Colon (tissue), 2 donors: ENCODE data around the gene GTF2F2.

Experiments used
- FAIRE-seq: peaks from 2 replicates; lab custom pipeline; 2012; peaks lifted over from hg19 to GRCh38; lab: Jason Lieb, UNC
- donor health status: control.
- donor health status: control.

The GTF2F2 gene, protein sequence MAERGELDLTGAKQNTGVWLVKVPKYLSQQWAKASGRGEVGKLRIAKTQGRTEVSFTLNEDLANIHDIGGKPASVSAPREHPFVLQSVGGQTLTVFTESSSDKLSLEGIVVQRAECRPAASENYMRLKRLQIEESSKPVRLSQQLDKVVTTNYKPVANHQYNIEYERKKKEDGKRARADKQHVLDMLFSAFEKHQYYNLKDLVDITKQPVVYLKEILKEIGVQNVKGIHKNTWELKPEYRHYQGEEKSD

DNA sequence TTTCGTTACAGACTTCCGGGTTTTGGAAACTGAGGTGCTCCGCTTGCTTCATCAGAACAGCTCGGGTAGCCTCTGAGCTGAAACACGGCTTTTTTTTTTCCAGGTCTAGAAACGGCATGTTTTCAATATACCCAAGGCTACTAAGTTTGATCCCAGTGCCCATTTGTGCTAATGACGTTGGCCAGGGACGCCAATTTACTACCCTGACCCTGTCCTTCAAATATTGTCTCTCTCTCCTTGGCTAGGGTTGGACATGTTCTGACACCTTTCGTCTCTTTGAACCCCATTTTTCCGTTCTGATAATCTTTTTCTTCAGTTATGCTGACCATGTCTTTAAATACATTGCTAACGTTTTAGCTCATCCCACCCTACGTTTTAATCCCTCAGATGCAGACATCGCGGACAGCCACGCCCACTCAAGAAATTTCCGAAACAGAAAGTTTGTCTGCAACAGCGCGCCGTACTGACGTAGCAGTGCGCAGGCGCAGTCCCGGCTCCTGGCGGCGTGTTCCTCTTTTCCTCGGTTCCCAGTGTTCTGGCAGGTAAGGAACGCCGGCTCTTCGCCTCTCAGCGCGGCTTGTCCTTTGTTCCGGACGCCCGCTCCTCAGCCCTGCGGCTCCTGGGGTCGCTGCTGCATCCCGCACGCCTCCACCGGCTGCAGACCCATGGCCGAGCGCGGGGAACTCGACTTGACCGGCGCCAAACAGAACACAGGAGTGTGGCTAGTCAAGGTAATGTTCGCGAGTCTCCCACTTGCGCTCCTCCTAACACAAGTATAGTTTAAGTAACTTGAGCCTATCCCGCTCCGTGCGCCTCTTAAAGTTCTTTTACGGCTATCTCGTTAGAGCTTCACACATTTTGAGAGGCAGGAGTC, at the start of gene GTF2F2:
Gene GTF2F2 (plus strand): TSS at position 520 of the 874 bp plus-strand sequence. CDS start 146 bp downstream, at position 666.
- FAIRE-seq, result no peak

DNA sequence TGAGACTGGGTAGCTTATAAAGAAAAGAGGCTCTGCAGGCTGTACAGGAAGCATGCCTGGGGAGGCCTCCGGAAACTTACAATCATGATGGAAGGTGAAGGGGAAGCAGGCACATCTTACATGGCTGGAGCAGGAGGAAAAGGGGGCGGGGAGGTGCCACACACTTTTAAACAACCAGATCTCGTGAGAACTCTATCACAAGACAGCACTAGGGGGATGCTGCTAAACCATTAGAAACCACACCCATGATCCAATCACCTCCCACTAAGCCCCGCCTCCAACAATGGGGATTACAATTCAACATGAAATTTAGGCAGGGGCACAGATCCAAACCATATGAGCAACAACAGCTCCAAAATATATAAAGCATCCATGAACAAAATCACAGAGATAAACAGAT, 46.5 kb upstream of the GTF2F2 start:
- no peak for FAIRE-seq

DNA sequence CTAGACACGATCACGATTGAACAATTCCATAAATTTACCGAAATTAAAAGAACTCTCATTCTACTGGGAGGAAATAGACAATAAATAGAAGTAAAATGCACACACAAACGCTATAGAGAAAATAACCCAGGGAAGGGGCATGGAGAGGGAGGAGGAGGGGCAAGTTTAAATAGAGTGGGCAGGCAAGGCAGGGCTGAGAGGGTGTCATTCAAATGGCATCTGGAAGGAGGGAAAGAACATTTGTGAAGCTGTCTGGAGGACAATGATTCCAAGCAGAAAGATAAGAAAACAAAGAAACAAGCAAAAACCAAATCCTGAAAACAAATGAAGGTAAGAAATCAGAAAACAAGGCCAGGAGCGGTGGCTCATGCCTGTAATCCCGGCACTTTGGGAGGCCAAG, 45.6 kb upstream of the GTF2F2 start:
- no peak for FAIRE-seq

DNA sequence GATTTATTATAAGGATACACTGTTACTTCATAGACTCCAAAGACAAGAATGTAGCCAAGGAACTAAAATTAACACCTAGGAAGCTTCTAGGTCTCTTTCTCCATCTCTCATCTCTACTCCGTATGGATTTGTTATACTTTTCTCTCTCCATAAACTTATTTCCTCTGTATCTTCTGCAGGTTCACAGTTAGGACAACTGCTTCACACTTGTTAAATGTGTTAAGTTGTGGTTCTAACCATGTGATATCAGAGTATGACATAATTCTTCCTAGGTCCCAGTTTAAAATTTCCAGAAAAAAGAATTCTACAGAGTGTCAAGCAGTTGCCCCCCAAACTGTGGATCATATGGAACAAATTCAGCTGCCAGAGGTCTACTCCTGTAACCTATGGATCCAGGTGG, 42.3 kb upstream of the GTF2F2 start:
- FAIRE-seq, result no peak

GRCh38 chr13:45082964-45083363, 37.3 kb upstream of the GTF2F2 start:
- FAIRE-seq, result no peak

DNA sequence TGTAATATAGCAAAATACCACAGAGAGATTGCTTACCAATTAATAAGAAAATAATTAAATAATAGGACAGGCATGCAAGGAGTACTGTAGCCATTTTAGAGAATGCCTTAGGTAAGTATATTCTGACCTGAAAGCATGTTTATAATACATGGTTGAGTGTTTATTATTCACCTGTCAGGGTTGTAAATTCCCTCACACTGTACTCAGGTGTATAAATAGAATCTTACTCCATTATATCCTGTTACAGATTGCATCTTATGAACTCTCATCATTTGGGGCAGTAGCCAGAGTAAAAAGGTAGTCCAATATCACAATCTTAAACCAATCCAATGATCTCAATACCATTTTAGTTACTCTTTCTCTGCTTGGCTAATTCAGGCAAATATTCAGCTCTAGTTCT, 35.8 kb upstream of the GTF2F2 start:
- no peak for FAIRE-seq

- FAIRE-seq, result no peak
Measured at GRCh38 chr13:45086484-45086883, 33.8 kb upstream of the GTF2F2 start.

DNA sequence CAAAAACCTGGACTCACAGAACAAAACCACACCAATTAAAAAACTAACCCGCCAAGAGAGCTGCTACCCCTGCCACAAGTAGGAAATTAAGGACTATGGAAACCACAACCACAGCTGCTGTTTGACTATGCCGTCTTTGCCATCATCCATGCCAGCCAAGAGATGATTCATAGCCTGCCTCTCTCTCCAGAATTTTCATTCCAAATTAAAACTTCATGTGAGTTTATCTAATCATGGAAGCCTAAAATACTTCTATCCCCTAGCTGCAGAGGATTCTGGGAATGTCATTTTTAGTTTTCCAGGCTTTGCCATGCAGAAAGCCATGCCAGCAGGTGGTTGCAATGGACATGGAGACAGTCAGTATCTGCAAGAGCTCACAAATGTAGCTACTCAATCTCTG, 27.6 kb upstream of the GTF2F2 start:
- no peak for FAIRE-seq

- no peak for FAIRE-seq
Measured at GRCh38 chr13:45100573-45101262, 19.6 kb upstream of the GTF2F2 start.

DNA sequence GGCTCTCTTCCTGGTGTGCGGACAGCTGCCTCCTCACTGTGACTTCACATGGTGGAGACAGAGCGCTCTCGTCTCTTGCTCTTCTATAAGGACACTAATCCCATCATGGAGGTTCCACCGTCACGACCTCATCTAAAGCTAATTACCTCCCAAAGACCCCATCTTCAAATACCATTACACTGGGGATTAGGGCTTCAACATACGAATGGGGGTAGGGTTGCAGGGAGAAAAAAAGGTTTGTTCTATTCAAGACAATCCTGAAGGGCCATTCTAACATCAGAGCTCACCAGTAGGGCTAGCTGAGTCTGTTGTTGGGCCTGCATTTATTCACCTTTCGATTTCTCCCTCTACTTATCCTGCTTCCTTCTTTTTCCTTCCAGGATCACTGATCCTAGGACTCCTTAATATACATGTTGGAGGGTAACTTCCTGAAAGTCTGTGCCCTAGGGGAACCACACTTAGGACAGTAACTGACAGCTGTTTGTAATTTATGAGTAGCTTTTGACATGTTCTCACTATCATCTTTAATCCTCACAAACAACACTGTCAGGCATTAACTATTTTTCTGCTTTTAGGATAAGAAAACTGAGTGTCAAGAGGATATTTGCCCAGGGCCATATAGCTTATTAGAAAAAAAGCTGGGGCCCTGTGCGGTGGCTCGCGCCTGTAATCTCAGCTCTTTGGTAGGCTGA, 18.8 kb upstream of the GTF2F2 start:
- no peak for FAIRE-seq

GRCh38 chr13:45102136-45102507, 18.2 kb upstream of the GTF2F2 start:
- no peak for FAIRE-seq

DNA sequence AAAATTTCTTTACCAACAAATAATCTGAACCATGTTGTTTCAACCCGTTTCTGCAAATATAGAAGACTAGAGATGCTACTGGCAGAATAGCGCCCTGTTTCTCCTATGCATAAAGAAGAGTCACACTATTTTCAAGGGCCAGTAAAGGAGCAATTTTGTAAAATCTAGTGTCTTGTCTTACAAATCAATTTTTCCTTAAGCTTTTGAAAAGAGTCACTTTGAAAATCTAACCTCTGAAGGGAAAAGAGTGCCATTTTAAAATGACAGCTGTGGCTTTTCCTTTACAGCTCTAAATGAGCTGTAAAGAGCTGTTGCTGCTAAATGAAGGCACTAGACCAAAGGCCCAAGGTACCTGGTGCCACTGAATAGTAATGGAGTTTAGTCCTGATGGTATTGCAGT, 16.9 kb upstream of the GTF2F2 start:
- FAIRE-seq, result no peak

DNA sequence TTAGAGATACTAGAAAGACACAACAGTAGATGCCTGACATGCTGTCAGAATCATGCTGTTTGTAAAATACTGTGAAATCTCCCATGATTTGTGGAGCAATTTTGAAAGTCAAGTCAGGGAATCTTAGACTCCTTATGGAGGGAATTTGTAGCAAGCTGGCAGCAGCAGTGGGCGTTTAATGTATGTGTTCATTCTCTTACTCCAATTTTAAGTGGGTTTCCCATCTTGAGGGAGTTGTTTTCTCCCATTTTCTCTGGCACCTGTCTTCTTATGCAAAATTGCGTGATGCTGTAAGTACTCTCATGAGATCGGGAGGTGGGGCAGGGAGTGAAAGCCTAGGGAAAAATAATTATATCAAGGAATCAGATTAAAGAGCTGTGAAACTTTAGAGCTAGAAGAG, 16.0 kb upstream of the GTF2F2 start:
- FAIRE-seq, result no peak

DNA sequence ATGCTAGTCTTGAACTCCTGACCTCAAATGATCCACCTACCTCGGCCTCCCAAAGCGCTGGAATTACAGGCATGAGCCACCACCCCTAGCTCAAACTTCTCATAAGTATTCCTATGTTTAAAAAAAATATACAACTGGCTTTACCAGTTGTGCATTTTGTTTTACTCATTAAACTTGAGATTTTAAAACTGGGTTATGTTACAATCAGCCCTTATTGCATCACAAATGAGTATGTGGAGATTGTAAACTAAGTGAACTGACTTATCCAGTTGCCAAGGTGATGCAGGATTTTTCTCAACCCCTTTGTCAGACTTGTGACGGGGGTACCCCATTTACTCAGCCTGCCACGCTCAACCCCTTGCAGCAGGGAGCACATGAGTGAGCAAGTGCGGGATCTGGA, 14.4 kb upstream of the GTF2F2 start:
- FAIRE-seq, result no peak

GRCh38 chr13:45107539-45107938, 12.8 kb upstream of the GTF2F2 start:
- FAIRE-seq, result no peak

DNA sequence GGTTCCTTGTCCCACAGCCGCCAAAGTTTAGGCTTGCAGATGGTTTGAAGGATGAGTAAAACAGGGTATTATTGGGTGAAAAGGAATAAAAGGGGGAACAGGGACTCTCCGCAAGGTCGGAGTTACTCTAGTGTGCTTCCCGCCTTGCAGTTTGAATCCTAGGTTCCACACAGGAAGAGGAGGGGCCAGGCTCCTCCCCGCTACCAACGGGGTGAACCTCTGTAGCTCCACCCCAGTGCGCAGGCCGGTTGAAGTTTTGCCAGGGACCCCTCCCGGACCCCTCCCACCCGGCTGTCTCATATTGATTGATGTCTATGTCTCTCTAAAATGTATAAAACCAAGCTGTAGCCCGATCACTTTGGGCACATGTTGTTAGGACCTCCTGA, 11.6 kb upstream of the GTF2F2 start:
- no peak for FAIRE-seq

- no peak for FAIRE-seq
Measured at GRCh38 chr13:45109102-45109720, 11.1 kb upstream of the GTF2F2 start.

DNA sequence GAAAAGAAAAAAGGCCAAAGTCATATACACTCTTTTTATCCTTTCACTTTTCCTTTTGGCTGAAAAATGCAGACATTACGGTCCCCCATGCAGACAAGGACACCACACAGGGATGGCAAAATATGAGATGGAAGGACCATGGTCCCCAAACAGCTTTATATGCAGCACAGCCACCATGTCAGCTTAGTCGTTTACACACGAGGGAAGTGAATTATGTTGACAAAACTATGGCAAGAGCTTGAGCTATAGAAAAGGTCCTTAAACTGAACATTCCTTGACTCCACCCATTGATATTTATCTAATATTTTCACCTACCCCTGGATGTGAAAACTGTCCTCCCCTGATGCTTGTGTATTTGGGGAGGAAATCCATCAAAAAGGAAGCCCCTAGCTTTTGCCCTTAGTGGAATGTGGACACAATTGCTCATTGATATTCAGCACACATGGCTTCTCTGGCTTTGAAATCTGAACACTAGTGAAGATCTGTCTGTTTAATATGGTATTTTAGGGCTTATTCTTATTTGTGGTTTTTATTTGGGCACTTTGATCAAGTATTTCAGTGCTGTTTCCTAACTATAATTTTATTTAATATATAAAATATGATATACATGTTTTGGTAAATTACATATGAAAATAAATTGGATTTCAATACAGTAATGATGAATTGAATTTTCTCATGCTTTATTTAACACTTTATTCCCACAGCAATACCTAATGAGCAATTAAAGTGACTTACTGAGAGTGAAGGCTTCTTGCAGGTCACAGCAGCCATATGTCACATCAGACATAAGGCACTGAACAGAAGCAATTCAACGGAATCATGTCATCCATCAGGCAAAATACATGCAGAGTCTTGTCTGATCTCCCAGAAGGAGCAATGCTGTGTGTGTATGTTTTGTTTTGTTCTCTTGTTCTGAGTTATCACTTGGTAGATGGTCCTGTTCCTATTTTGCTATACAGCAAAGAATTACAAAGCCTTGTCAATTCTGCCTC, 6.8 kb upstream of the GTF2F2 start:
- no peak for FAIRE-seq

GRCh38 chr13:45119469-45119990, 780 bp upstream of the GTF2F2 start:
- no peak for FAIRE-seq

DNA sequence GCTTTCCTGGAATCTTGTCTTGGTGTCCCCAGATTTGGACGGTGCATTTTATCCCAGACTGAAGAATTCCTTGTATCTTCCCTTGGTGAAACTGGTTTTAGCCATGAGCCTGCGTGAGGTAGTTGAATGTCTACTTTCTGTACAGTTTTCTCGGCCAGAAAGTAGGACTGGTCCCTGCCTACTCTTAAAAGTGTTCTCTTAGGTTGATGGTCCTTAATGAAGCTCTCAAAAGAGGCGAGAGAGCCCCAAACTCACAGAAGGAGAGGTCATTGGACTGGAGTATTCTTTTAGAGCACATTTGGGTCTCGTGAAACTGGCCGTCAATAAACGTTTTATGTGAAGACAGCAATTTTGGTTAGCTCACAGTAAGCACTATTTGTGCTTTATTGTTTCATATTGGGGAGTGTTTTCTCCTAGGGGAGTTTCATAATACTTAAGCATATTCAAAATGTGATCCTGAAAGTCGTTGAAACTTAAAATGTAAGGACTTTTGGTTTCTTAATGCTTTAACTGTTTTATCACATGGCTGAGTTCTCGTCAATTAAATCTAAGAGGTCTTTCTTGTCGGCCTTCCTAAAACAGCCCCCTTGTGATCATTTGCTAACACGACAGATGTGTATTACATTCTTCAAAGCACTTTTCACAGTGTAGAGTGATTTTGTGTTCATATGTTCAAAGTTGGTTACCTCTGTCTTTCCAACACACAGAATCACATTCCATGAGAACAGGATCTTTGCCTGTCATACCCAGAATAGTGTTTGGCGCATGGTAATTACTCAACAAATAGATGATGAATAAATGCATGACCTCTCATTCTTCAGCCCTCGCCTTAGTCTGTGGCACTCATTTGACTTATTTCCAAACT, 889 bp downstream of the GTF2F2 start:
- no peak for FAIRE-seq
